GF-D8 (cell line): ENCODE results near the gene RAB6B.

Experiments used
- DNase-seq: peaks from one replicate; lab custom pipeline; 2025; lab: John Stamatoyannopoulos, UW

RAB6B gene

DNA sequence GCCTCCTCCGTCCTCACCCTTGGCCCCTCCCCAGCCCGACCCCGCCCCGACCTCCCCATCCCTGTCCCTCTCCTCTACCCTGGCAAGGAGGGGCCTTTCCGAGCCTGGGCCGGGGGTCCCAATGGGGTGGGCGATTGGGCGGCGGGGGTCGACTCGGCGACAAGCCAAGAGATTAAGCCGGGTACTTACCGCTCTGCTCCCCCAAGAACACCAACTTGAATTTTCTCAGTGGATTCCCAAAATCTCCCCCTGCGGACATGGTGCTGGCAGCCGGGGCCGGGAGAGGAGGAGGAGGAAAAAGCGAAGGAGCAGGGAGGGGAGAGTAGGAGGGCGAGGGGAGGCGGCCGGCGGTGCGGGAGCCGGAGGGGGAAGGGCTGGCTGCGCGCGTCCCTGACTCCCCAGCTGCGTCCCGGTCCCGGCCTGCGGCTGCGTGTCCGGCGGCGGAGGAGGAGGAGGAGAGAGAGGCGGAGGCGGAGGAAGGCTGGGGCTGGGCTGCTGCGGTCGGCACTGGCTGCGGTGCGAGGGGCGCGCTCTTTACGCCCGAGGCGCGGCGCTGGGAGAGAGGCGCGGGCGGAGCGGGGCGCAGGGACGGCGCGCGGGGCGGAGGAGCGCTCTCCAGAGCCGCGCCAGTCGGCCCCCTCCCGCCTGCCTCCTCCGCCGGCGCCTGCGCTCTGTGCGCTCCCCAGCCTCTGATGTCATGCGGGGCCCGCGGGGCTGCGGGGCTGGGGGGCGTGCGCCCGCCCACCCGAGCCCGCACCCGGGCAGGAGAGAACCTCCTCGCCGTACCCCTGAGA lies at the start of gene RAB6B:
Gene RAB6B (minus strand): TSS at position 675 of the 794 bp plus-strand sequence. CDS start 416 bp downstream, at position 259.
- no peak for DNase-seq

DNA sequence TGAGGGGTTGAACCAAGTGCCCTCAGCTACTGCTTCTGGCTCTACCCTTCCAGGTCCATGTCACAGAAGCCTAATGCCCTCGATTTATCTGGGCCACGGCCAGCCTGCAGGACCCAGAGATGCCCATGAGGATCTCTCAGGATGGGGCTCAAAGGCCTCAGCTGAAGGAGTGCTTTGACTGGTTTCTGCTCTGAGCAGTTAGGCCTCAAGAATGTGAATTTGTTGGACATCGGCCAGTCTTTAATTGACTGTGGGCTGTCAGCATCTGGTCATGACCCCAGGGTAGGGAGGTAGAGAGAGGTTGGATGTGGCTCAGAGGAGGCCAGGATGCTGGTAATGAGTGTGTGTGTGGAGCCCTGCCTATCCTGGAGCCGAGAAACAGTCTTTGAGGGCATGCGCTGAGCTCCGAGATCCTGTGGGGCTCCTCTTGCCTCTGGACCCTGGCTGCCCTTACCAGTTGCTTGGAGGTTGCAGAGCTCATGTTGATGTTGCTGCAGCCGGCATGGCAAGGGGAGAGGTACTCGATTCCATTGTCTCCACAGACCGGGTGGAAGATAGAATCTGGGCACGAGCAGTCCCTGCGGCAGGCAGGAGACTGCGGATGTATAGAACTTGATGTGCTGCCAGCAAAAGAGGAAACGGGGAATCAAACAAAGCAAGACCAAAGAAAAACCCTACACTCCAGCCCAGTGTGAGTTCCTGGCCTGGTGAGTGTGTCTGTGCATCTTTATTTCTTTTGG lies 49.1 kb upstream of the RAB6B start:
- DNase-seq: no peak

DNA sequence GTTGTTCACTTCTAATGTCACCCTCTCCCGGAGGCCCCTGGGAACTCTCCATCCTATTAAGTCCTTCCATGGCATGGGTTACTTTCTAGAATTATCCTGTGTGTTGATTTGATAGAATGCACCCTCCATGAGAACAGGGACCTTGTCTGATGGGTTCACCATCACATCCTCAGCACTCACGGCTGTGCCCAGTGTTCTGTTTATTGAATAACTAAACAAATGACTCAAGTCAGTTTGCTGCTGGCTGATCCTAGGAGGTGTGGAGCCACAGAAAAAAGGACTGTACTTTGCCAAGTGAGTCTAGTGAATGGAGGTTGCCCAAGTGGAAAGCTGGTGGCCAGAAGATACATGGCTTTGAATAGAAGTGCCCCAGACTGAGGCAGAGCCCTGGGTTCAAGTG lies 48.5 kb upstream of the RAB6B start:
- no peak for DNase-seq

DNA sequence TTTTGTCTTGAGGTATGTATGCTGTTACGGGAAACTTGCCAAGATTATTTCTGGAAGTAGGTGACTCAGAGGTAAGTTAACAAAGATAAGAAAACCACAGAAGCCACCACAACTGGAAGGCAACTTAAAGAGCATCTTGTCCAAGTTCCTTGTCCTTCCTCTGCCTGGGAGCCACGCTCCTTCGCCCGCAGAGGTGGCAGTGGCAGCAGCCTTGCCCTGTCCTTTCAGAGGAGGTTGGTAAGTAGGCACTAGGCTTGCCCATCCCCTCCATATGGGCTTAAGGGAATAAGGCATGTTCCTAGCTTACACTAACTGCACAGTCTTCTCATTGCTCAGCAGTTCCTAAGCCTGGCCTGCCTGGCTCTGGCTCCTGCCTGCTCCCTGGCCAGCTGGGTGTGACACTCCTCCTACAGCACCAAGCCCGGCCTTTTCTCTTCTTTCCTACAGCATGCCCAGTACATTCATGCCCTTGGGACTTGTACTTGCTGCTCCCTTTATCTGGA lies 48.0 kb upstream of the RAB6B start:
- peak; percentile 62 for DNase-seq

DNA sequence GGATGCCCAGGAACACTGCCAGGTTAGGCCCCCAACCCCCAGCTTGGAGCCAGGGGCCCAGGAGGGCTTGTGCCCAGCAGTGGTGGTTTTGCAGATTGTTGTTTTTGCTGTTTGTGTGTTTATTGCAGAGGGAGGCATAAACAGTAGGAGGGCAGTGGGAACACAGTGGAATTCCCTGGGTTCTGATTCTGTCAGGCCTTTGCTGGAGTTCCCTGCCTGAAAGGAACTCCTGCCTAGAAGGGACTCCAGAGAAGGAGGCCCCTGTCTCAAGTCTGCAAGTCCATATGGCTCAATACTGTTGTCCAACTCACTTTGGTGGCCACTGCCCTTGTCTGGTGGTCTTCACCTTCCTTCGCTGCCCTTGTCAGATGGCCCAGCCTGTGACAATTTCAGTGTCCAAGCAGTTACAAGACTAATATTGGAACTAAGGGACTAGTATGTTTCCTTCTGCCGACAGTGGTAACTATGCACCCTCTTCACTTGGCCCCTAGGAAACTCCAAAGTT lies 47.4 kb upstream of the RAB6B start:
- no peak for DNase-seq

DNA sequence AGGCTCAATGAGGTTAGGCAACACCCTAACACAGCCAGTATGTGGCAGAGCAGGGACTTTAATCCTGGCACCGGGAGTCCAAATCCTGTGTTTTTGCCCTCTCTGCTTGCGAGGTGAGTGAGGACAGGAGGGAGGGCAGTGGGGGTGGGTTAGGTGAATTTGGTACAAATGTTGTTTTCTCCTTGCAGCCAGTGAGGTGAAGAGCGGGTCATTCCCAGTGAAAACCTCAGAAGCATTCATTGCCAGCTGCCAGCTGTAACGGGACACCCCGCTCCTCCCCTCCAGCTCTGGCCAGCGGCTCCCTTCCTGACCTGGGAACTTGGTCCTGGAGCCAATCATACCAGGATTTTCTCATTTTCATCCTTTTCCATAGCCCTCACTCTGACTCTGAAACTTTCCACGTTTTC lies 45.7 kb upstream of the RAB6B start:
- DNase-seq: no peak

DNA sequence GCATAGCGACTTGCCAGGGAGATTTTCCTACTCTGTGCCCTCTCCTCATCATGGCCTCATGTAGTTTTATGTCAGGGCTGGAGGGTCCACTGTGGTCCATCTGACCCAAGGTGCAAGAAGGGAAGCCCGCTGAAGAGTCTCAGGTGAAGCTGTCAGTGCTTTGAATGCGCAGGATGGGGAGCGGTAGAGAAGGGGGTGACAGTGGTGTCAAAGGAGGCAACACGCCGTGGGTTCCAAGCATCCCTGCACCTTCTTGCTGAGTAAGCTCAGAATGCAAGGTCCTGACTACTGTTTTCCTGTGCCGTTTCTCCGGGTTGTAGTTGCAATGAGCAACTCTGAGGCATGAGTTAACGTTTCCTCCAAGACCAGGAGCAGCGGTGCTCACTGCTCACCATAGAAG lies 44.9 kb upstream of the RAB6B start:
- DNase-seq: no peak

DNA sequence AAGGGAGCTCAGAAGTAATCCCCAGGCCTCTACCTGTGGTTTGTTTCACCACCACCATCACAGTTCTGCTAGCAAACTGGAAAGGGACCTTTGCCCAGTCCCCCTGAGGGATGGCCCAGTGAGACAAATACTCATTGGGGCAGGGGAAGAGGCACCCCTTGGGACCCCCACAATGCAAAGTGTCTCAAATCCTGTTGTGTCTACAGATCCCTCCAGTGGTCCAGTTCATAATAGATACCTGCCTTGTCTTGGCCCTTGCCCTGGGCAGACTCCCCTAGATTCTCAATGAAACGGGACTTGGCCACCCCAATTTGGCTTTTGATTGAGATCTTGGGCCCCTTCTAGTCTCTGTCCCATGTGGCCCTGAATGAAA lies 43.8 kb upstream of the RAB6B start:
- DNase-seq: no peak

DNA sequence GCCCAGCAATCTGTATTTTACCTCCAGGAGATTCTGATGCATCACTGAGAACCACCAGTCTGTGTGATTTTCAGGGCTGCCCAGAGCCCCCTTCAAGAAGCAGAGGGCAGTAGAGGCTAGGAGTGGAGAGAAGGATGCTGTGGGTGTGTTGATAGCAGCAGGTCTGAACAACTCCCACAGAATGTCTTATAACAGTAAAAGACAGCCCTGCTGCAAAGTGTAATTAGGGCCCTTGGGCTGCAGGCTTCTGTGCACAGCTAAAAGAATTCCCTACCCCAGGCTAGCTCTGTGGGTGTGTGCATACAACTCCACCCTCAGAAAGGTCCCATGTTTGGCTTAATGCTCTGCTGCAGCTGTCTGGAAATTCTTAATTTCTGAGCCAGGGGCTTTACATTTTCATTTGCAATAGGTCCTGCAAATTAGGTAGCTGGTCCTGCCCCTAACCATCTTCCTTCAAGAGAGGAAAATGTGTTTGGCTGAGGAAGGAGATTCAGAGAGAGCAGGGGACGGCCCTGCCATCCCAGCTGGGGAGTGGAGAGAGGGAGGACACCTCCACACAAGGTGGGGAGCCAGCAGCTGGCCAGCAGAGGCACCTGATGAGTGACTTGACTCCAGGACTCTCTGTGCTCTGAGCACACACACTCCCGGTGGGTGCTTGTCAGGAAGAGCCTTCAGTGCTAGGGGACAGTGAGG lies 43.2 kb upstream of the RAB6B start:
- no peak for DNase-seq

DNA sequence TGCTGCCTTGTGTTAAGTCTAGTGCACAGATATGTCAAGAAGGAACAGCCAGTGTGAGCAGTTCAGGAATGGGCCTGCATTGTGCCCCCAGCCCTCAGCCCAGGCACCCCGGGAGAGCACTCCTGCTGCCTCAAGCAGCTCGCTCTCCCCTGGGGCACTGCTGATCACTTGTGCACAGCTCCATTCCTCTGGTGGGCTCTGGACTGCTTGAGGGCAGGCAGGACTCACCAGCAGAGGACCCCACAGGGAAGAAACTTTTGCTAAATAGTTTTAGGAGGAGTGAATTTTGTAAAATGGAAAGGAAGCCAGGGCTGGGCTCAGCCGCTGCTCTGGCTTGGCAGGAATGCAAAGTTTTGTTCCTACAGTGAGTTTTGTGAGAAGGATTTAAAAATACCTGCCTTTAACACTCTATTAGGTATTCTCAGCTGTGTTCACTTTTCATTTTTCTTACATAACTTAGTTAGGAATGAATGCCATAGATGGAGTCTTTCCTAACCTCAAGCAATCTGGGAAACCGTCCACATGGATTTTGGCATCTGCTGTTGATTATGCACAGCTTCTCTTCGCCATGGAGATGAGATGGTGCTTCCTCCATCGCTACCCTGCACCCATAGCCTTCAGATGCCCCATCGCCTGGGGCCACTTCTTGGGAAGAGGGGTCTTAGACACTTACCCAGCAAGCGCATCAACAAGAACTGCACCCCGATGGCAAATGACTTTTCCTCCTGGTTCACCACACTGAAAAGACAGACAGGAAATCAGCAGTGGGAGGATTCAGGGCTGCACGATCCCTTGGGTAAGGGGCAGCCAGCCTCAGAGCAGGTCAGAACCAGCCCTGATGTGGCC lies 42.3 kb upstream of the RAB6B start:
- DNase-seq: no peak

DNA sequence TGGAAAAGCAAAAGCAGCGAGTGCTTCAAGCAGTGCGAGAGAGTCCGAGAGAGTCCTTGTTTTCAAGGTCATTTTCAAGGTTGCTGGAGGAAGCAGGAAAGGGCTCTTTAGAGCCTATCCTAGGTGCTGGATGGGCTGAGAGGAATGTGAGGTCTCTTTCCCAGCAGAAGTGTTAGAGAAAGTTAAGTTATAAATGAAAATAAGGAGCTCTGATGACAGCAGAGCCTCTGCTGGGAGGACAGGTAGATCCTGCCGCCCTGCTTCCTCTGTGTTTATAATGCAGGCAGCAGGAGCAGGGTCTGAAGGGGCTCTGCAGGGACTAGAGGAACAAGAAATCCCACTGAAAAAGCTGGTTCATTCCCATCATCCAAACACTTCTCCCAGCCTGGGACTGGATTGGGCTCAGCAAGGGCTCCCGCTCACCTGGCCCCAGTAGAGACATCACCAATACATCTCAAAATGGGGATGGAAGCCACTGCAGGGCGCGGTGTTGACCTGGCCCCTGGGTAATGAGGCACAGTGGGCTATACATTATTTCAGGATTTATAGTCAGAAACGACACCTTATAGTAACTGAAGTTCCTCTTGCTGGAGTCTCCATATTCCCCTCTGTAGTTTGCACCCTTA lies 41.5 kb upstream of the RAB6B start:
- no peak for DNase-seq

DNA sequence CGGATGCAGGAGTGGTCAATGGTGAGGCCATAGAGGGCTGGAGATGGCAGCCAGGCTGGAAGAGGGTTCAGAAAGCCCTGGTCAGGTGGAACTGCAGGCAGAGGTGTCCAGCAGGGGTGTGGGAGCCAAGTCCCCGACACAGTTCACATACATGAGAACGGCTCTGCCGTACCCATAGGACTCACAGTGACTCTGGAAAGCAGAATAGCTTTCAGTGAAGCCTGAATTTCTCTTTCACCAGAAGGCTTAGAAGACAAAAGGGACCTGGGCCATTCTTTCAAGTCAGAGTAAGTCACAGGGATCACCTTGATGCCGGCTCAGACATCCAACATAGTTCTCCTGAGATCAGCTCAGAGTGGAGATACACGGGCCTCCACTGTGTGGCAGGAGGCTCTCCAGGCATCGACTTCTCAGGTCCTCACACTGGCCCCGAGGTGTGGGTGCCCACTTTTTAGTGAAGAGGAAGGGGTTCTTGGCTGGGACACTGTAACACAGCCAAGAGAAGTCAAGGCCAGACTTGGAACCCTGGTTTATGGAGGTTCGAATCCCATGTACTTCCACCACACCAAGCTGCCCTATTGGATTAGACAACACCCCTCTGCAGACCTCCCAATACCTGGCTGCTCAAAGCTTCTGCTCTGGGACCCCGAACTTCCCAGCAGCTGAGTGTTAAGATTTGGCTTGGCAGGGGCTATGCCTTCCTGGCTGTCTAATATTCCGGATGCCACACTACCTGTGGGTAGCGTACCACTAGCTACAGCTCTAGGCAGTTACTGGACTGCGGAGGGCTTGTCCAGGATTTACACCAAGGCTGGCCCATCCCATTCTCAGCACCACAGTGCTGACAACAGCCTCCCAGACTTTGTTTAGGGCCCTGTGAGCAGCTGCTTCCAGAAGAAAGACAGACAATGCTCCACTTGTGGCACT lies 40.4 kb upstream of the RAB6B start:
- no peak for DNase-seq

DNA sequence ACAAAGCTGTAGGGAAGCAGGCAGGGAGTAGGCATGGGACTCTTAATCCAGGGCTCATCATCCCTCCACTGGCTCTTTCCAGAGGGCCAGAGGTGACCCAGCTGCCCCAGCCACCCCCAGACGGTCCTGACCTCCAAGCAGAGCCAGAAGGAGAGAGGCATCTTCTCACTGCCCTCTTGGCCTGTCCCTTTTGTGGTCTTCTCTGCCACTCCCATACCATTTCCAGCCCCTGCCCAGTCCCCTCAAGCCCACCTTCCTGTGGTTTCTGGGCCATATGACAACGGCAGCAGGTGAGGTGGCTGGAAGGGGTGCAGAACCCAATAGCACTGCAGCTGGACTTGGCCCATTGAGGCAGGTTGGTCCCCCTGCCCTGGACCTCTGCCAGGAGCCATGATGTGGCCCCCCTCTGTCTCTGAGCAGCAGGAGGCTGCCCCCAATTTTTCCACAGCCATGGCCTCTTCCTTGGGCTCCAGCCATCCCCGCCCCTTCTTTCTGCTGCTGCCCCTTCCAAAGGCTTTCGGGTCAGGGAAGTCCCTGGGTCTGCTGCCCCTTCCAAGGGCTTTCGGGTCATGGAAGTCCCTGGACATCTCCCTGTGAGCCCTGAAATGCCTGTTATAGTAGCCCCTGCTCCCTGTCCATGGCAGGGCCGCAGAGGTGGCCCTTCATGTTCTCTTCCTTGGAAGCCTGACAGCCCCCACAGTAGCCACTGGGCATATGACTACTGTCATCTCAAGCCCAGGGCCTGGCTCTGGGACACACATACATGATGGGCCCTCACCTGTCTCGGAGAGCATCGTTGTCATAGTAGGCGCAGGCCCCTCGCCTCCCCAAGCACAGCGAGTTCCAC lies 39.5 kb upstream of the RAB6B start:
- DNase-seq: no peak

DNA sequence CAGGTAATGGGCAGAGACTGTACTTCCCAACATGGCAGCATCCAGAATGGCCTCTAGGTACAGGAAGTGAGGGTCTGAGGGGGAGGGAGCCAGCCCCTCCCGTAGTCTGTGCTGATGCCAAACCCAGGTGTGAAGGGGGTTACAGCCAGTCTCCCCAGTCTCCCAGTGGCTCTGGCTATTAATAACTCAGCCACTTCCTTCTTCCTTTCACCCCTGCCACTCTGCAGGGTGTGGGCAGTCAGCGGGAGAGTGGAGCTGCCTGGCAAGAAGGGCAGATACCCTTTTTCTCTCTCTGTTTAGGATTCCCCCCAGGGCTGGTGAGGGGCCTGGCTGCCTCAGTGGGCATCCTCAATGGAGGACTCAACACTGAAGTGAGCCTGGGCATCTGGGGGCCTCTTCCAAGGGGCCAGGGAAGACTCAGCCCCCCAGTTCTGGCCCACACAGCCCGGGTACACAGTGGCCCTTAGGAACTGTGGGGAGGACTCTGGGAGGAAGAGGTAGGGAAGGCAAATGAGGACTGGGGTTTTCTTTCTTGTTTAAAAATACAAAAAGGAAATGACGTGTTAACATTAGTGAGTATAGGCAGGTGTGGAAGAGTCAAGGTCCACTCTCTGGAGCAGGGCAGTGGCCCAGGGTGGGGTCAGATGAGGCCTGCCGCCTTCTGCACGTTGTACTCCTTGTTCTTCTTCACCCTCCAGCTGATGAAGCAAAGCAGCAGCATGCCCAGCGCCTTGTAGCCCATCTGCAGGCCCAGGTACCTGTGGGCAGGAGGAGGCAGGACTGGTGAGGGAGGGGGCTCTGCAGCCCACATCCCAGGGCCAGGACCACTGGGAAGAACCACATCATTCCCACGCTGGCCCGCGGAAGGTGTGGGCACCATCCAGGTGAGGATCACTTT lies 38.6 kb upstream of the RAB6B start:
- no peak for DNase-seq

DNA sequence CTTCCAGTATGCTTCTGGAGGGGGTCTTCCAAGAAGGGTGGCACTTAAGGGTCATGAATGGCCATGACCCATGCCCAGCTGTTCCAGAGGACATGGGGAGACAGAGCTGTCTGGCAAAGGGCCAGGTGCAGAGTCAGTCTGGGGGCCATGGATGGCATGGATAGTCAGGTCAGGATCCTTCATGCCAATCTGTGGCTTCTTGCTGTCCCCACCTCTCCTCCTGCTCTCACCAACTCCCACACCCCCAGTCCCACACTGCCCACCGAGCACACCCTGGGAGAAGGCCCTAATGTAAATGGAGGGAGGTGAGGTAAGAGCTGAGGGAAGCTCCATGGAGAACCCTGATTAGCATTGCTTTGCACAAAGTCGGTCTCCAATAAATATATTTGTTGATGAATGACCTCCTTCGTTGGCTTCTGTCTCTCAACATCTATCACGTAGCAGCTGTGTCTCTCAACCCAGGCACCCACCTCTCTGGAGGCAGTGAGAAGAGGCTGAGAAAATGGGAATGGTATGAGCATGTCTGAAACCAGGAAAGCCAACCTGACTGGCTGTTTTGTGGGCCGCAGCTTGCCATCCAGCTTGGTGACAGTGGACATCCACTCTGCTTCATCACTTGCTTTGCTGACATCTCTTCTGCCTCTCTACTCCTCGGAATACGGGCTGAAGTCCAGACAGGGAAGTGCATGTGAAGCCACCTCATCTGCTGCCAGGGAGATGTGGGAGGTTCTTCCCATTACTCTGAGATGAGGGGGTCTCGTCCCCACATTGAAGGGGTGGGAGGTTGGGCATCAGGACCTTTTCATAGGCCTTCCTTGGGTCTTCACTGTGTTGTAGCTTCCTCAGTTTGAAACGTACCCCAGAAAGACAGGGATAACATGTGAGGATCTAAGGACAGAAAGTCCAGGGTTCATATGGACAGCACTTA lies 37.7 kb upstream of the RAB6B start:
- DNase-seq: no peak

DNA sequence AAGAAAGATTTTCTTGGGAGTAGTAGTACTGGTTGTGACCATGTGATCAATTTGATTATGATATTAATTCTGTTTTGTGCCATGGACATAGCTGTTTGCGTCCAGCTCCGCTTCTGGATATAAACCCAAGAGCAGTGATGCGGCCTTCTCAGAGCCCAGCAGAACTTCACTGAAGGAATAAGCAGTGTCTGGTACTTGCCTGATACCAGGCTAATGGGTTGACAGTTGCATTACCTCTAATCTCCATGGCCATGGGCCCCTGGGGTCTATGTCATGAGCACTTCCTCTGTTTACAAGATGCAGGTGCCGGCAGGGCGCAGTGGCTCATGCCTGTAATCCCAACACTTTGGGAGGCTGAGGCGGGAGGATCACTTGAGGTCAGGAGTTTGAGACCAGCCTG lies 36.3 kb upstream of the RAB6B start:
- no peak for DNase-seq

DNA sequence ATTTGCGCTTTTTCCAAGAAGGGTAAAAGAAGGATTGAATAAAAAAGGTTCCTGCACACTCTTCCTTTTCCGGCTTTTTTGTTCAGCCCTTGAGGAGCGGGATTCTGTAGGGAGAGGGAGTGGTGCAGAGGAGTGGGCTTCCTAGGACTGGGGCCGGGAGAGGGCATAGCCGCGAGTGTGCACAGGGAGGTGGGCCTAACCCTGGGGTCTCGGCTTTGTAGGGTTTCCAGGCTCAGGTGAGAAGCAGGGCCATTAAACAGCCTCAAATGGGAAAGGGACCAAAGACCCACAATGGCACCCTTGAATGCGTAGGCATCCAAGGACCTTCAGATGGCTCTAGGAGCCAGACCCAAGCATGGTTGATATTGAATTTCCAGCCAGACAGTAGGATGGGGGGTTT lies 35.4 kb upstream of the RAB6B start:
- no peak for DNase-seq
